Measurements from ENCODE around the gene MIS12. TPM values are rescaled to one million over a fixed set of nuclear protein-coding genes. Genes with fewer than 3 reads are reported as not detected.

MIS12 gene
- total RNA-seq, 1 experiment from 2014 or later = 14.7 TPM

- Histone ChIP-seq H4K20me1 (ENCODE audit: insufficient read depth) (no peaks in the 10 kb centered on the region), H3K4me1 (ENCODE audit: control insufficient read depth in 1 of 2, insufficient read depth in 2 of 2, low read length in 2 of 2) (no peaks in the 10 kb centered on the region), H3K36me3 (ENCODE audit: control insufficient read depth in 1 of 2, insufficient read depth in 2 of 2, low read length in 2 of 2) (no peaks in the 10 kb centered on the region), H3K9me3 (ENCODE audit: control insufficient read depth in 1 of 2, insufficient read depth in 1 of 2, low read depth in 1 of 2, low read length in 2 of 2) (no peaks in the 10 kb centered on the region), H3K27ac (ENCODE audit: low read depth, low read length) (no peak overlapping the region), H3K9me2 (ENCODE audit: insufficient read depth) (no peaks in the 10 kb centered on the region), H3K79me2 (ENCODE audit: insufficient read depth, low read length) (no peaks in the 10 kb centered on the region), H3K27me3 (ENCODE audit: insufficient read depth, low read length) (no peaks in the 10 kb centered on the region), H2AFZ (ENCODE audit: low read depth, low read length, poor library complexity, severe bottlenecking) (no peak overlapping the region), H3K4me2 (ENCODE audit: low read length) (no peak overlapping the region), H3K4me3 (replicated peaks in 1 of 2; ENCODE audit: low read depth in 1 of 2, low read length in 2 of 2) (no peak overlapping the region), H3K9ac (ENCODE audit: low read length) (no peak overlapping the region)
- intact Hi-C loops (cut with micrococcal nuclease) = no loop called here
- CTCF ChIA-PET = no interaction called here
- POLR2A ChIA-PET = no interaction called here
- TF ChIP-seq EZH2 (IDR thresholded peaks at IDR 0.05) (no peak), CEBPB (IDR thresholded peaks at IDR 0.05; ENCODE audit: low read depth) (no peak), SRF (IDR thresholded peaks at IDR 0.05; ENCODE audit: low read depth) (no peak), YY1 (IDR thresholded peaks at IDR 0.05; ENCODE audit: extremely low read depth, insufficient replicate concordance, low read depth, low read length) (no peak), EGR1 (IDR thresholded peaks at IDR 0.05; ENCODE audit: low read depth) (no peak), POLR2AphosphoS5 (IDR thresholded peaks at IDR 0.05; ENCODE audit: low read depth, low read length) (no peak), REST (IDR thresholded peaks at IDR 0.05; ENCODE audit: low read depth) (no peak), MAX (IDR thresholded peaks at IDR 0.05) (no peak), FOSL1 (IDR thresholded peaks at IDR 0.05; ENCODE audit: low read depth) (no peak), CTCF (IDR thresholded peaks at IDR 0.05 in 2 of 3, conservative IDR thresholded peaks at IDR 0.05 in 1 of 3; ENCODE audit: borderline replicate concordance in 1 of 3, insufficient read depth in 1 of 3, low read depth in 2 of 3, low read length in 2 of 3) (no peak), JUND (IDR thresholded peaks at IDR 0.05) (no peak), EZH2phosphoT487 (IDR thresholded peaks at IDR 0.05; ENCODE audit: borderline replicate concordance) (no peak), TCF7L2 (IDR thresholded peaks at IDR 0.05; ENCODE audit: borderline replicate concordance, extremely low read depth, insufficient read depth, insufficient read length) (no peak)
- RAD21 ChIA-PET (ENCODE audit: low non-redundant PET in 1 of 2, low total read pairs in 2 of 2, uncharacterized antibody in 2 of 2, unreplicated experiment in 2 of 2) = no interaction called here
- no peak for ATAC-seq
- no TSS peak for BruUV-seq (replicated peaks)
- no peak for DNase-seq (ENCODE audit: low read depth, low spot score)
Measured at GRCh38 chr17:5509482-5509881, 23.1 kb downstream of the MIS12 start.
